ENCODE data around the gene POC1B. TPM values are rescaled to one million over a fixed set of nuclear protein-coding genes. Genes with fewer than 3 reads are reported as not detected.
A peak's percentile ranks its signal among the peaks of the same experiment; 100 is the strongest.

POC1B gene
- total and polyA plus RNA-seq, 8 donors = 3.4 to 15.5 (median 6.2) TPM

- H3K27ac ChIP-seq = peak overlapping the region in 1 of 4 donors; percentile 93
- no peak for FAIRE-seq
- TF ChIP-seq, protein P1, sequence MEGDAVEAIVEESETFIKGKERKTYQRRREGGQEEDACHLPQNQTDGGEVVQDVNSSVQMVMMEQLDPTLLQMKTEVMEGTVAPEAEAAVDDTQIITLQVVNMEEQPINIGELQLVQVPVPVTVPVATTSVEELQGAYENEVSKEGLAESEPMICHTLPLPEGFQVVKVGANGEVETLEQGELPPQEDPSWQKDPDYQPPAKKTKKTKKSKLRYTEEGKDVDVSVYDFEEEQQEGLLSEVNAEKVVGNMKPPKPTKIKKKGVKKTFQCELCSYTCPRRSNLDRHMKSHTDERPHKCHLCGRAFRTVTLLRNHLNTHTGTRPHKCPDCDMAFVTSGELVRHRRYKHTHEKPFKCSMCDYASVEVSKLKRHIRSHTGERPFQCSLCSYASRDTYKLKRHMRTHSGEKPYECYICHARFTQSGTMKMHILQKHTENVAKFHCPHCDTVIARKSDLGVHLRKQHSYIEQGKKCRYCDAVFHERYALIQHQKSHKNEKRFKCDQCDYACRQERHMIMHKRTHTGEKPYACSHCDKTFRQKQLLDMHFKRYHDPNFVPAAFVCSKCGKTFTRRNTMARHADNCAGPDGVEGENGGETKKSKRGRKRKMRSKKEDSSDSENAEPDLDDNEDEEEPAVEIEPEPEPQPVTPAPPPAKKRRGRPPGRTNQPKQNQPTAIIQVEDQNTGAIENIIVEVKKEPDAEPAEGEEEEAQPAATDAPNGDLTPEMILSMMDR (IDR thresholded peaks at IDR 0.05) = no peak
- H3K27me3 ChIP-seq = no peaks in the 10 kb centered on the region
- no peaks in the 10 kb centered on the region for H3K36me3 ChIP-seq
- 57 to 67% methylated on average over 8 of the region's 8 CpGs for WGBS, 2 donors
- H3K4me1 ChIP-seq = peaks cover 8 to 50% (median 38%) of the 10 kb centered on the region in 3 donors
- DNase-seq = no peak
- intact Hi-C loops (cut with DNase I) = loop anchor here in 2 of 3 donors (10.0 kb wide), 2 partner anchors 59 to 499 kb away; no protein-coding TSS in a partner anchor
- peak overlapping the region; percentile 77 to 99 (median 94) for H3K4me3 ChIP-seq
- no peak for ATAC-seq
- H3K9me3 ChIP-seq = no peaks in the 10 kb centered on the region
Measured at GRCh38 chr12:89523393-89523792, 2.5 kb downstream of the POC1B start.

- no peaks in the 10 kb centered on the region for H3K9me3 ChIP-seq
- H3K4me3 ChIP-seq = peak overlapping the region in 3 of 4 donors; percentile 1 to 98 (median 3)
- no peaks in the 10 kb centered on the region for H3K27me3 ChIP-seq
- WGBS, 2 donors = 63 to 67% methylated on average over 7 of the region's 7 CpGs
- peak overlapping the region in 2 of 4 donors; percentile 15 to 46 for H3K27ac ChIP-seq
- intact Hi-C loops (cut with DNase I) = loop anchor here in 2 of 3 donors (10.0 kb wide), 2 partner anchors 57 to 497 kb away; no protein-coding TSS in a partner anchor
- TF ChIP-seq, protein P1 (IDR thresholded peaks at IDR 0.05) = no peak
- DNase-seq = no peak
- FAIRE-seq = no peak
- no peak for ATAC-seq
- H3K4me1 ChIP-seq = peaks cover 7 to 46% (median 34%) of the 10 kb centered on the region in 3 donors
- H3K36me3 ChIP-seq = no peaks in the 10 kb centered on the region
Measured at GRCh38 chr12:89521364-89522223, 4.3 kb downstream of the POC1B start.

- 60 to 75% methylated on average over 3 of the region's 3 CpGs for WGBS, 2 donors
- no peak overlapping the region for H3K27ac ChIP-seq
- FAIRE-seq (no peak), DNase-seq (no peak), ATAC-seq (no peak)
- H3K4me3 ChIP-seq = no peak overlapping the region
- no peaks in the 10 kb centered on the region for H3K9me3 ChIP-seq
- H3K36me3 ChIP-seq = no peaks in the 10 kb centered on the region
- TF ChIP-seq, protein P1 (IDR thresholded peaks at IDR 0.05) = no peak
- peaks cover 0 to 31% (median 31%) of the 10 kb centered on the region in 3 donors for H3K4me1 ChIP-seq
- H3K27me3 ChIP-seq = no peaks in the 10 kb centered on the region
- intact Hi-C loops (cut with DNase I) = no loop called here
Measured at GRCh38 chr12:89517720-89518119, 8.1 kb downstream of the POC1B start.

- no peak overlapping the region for H3K27ac ChIP-seq
- TF ChIP-seq, protein P1 (IDR thresholded peaks at IDR 0.05) = no peak
- no peaks in the 10 kb centered on the region for H3K36me3 ChIP-seq
- ATAC-seq = no peak
- no peak overlapping the region for H3K4me3 ChIP-seq
- H3K27me3 ChIP-seq = no peaks in the 10 kb centered on the region
- intact Hi-C loops (cut with DNase I) = no loop called here
- no peaks in the 10 kb centered on the region for H3K9me3 ChIP-seq
- FAIRE-seq = no peak
- no peak for DNase-seq
- H3K4me1 ChIP-seq = peaks cover 0 to 23% (median 22%) of the 10 kb centered on the region in 3 donors
- 71 to 80% methylated on average over 4 of the region's 4 CpGs for WGBS, 2 donors
Measured at GRCh38 chr12:89516633-89517032, 9.2 kb downstream of the POC1B start.

DNA sequence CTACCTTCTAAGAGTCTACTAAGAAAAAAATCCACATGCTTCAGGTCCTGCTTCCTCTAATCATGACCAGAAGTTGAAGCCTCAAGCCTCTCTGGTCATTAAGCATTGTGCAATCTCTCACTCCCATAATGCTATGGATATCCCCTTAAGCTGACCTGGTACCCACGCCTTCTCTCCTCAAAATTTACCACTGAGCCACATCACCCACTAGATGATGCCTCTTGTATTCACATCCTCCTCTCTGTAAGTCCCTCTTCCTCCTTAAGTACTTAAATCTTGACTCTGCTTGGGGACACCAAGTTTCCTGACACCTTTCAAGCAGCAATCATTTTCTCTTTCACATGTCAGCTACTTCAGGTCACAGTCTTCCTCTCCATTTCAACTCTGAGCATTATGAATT is 11.1 kb downstream of the POC1B start:
- WGBS, 2 donors = 88 to 97% methylated on average over 1 of the region's 1 CpG
- H3K4me1 ChIP-seq = peaks cover 0 to 6% (median 5%) of the 10 kb centered on the region in 3 donors
- no peak overlapping the region for H3K27ac ChIP-seq
- no peaks in the 10 kb centered on the region for H3K36me3 ChIP-seq
- ATAC-seq = no peak
- intact Hi-C loops (cut with DNase I) = no loop called here
- H3K9me3 ChIP-seq = no peaks in the 10 kb centered on the region
- DNase-seq = no peak
- H3K4me3 ChIP-seq = no peak overlapping the region
- FAIRE-seq = no peak
- TF ChIP-seq, protein P1 (IDR thresholded peaks at IDR 0.05) = no peak
- no peaks in the 10 kb centered on the region for H3K27me3 ChIP-seq
